Nephron progenitor cell (in vitro differentiated cells): ENCODE results near the gene HOXA11.

Experiments used
- DNase-seq: peaks from one replicate; pipeline ENCODE4 v3.0.0; 2021
- H3K27ac Mint-ChIP-seq: 2 replicates; pipeline ENCODE4 v1.8.0; 2021; ENCODE audit warnings: mild to moderate bottlenecking, moderate library complexity, mixed read lengths
- H3K27me3 Mint-ChIP-seq: 2 replicates; pipeline ENCODE4 v1.8.0; 2021; ENCODE audit warnings: mild to moderate bottlenecking, low read depth, mixed read lengths; ENCODE audit not compliant: poor library complexity
- H3K36me3 Mint-ChIP-seq: 2 replicates; pipeline ENCODE4 v1.8.0; 2021; ENCODE audit warnings: low read depth, mixed read lengths
- H3K4me1 Mint-ChIP-seq: 2 replicates; pipeline ENCODE4 v1.8.0; 2021; ENCODE audit warnings: mixed read lengths
- H3K4me3 Mint-ChIP-seq: 2 replicates; pipeline ENCODE4 v1.8.0; 2021; ENCODE audit warnings: mild to moderate bottlenecking, moderate library complexity, mixed read lengths
- H3K9me3 Mint-ChIP-seq: 2 replicates; pipeline ENCODE4 v1.8.0; 2021; ENCODE audit warnings: mild to moderate bottlenecking, moderate library complexity, mixed read lengths
- TF ChIP-seq, protein P1 (sequence below): fragments of 200-600 bp; sonication (generic); IDR thresholded peaks from 2 replicates; pipeline ENCODE4 v1.5.0; 2021; ENCODE audit warnings: antibody characterized with exemption

Gene HOXA11

GRCh38 chr7:27184337-27185012 lies 557 bp downstream of the HOXA11 start:
- Mint-ChIP-seq H3K4me1 (peaks cover 75% of the 10 kb centered on the region), H3K9me3 (no peaks in the 10 kb centered on the region), H3K27ac (peak overlapping the region; percentile 83), H3K27me3 (peaks cover 83% of the 10 kb centered on the region), H3K4me3 (peak overlapping the region; percentile 82), H3K36me3 (peaks cover 4% of the 10 kb centered on the region)
- TF ChIP-seq, protein P1, sequence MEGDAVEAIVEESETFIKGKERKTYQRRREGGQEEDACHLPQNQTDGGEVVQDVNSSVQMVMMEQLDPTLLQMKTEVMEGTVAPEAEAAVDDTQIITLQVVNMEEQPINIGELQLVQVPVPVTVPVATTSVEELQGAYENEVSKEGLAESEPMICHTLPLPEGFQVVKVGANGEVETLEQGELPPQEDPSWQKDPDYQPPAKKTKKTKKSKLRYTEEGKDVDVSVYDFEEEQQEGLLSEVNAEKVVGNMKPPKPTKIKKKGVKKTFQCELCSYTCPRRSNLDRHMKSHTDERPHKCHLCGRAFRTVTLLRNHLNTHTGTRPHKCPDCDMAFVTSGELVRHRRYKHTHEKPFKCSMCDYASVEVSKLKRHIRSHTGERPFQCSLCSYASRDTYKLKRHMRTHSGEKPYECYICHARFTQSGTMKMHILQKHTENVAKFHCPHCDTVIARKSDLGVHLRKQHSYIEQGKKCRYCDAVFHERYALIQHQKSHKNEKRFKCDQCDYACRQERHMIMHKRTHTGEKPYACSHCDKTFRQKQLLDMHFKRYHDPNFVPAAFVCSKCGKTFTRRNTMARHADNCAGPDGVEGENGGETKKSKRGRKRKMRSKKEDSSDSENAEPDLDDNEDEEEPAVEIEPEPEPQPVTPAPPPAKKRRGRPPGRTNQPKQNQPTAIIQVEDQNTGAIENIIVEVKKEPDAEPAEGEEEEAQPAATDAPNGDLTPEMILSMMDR: no peak
- peak; percentile 71 for DNase-seq

- Mint-ChIP-seq H3K36me3 (peaks cover 4% of the 10 kb centered on the region), H3K27me3 (peaks cover 83% of the 10 kb centered on the region), H3K27ac (peak overlapping the region; percentile 61), H3K4me1 (peaks cover 75% of the 10 kb centered on the region), H3K9me3 (no peaks in the 10 kb centered on the region), H3K4me3 (peak overlapping the region; percentile 82)
- DNase-seq: peak; percentile 20
- TF ChIP-seq, protein P1: no peak
These were observed 1.2 kb downstream of the HOXA11 start for GRCh38 chr7:27183682-27184336.

DNA sequence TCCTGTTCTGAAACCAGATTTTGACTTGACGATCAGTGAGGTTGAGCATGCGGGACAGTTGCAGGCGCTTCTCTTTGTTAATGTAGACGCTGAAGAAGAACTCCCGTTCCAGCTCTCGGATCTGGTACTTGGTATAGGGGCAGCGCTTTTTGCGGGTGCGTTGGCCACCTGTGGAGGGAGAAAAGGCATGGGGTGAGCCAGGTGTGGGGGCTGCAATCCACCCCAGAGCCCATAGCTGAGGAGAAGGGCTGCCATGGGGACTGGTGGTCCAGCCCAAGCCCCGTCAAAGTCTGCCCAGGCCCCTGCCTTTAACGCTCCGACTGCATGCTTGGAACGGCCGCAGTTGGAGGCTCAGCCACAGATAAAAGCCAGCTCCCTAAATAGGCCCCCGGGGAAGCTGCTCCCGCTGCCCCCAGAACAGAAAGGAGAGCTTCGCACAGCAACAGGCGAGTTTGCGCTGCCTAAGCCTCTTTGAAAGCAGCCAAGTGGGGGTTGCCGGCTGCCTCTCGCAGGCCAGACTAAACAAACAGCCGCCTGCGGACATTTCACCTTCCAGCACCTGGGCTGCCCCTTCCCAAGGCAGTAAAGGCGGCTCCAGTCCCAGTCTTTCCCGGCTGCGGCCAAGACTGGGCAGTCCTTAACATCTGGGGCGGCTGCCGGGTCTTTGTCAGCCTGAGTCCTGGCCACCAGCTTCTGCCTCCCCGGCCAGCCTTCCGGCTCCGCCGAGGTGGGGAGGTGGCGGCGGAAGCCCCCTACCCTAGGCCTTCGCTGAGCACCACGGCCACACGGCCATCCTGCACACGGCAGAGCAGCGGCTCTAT lies 2.0 kb downstream of the HOXA11 start:
- Mint-ChIP-seq H3K4me1 (peaks cover 75% of the 10 kb centered on the region), H3K36me3 (peaks cover 4% of the 10 kb centered on the region), H3K27ac (no peak overlapping the region), H3K4me3 (peak overlapping the region; percentile 82), H3K27me3 (peaks cover 83% of the 10 kb centered on the region), H3K9me3 (no peaks in the 10 kb centered on the region)
- DNase-seq: peak; percentile 47
- TF ChIP-seq, protein P1: no peak

- TF ChIP-seq, protein P1: no peak
- peaks cover 4% of the 10 kb centered on the region for H3K36me3 Mint-ChIP-seq
- H3K27me3 Mint-ChIP-seq: peaks cover 81% of the 10 kb centered on the region
- no peaks in the 10 kb centered on the region for H3K9me3 Mint-ChIP-seq
- peak; percentile 14 for DNase-seq
- peaks cover 75% of the 10 kb centered on the region for H3K4me1 Mint-ChIP-seq
- no peak overlapping the region for H3K27ac Mint-ChIP-seq
- peak overlapping the region; percentile 97 for H3K4me3 Mint-ChIP-seq
These were observed 2.7 kb downstream of the HOXA11 start for GRCh38 chr7:27182285-27182841.

DNA sequence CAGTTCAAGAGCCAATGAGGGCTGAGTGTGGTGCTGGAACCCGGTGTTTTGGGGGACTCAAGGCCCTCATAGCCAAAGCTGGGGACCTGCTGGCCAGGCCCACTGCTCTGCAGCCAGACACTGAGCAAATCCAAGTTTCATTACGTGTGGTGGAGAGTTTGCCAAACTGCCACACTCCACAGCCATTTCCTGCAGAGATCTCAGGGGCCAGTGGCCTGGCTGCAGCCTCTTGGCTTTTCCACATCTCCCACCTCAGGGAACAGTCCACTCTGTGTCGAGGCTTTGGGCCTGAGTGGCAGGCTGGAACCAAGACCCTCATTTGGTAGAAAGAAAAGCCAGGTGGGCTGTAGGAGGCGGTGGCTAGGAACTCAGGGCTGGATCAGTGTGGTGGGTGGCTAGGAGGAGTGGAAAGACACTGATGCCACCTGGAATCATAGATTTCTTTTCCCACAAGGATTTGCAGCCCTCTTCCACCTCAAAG lies 3.2 kb downstream of the HOXA11 start:
- H3K27me3 Mint-ChIP-seq: peaks cover 76% of the 10 kb centered on the region
- TF ChIP-seq, protein P1: no peak
- peak; percentile 4 for DNase-seq
- no peak overlapping the region for H3K27ac Mint-ChIP-seq
- peaks cover 76% of the 10 kb centered on the region for H3K4me1 Mint-ChIP-seq
- peak overlapping the region; percentile 97 for H3K4me3 Mint-ChIP-seq
- H3K9me3 Mint-ChIP-seq: no peaks in the 10 kb centered on the region
- H3K36me3 Mint-ChIP-seq: peaks cover 4% of the 10 kb centered on the region
